ENCODE results near the gene THEM5. TPM values are rescaled to one million over a fixed set of nuclear protein-coding genes. Genes with fewer than 3 reads are reported as not detected.

Gene THEM5
- total RNA-seq, 1 donor from 2014 or later, result not detected

- no peak for TF ChIP-seq CTCF (IDR thresholded peaks at IDR 0.05; ENCODE audit: unreplicated experiment)
- H3K9me3 Mint-ChIP-seq, result no peaks in the 10 kb centered on the region
- no peaks in the 10 kb centered on the region for H3K36me3 Mint-ChIP-seq
- peak; percentile 37 to 63 for DNase-seq (ENCODE audit: low spot score in 2 of 2, unreplicated experiment in 2 of 2)
- peak within 1 kb of the TSS; percentile 88 for H3K27ac Mint-ChIP-seq
- peaks cover 32% of the 10 kb centered on the region for H3K4me1 Mint-ChIP-seq
- peaks cover 56% of the 10 kb centered on the region for H3K27me3 Mint-ChIP-seq (ENCODE audit: low read depth)
- H3K4me3 Mint-ChIP-seq, result peak within 1 kb of the TSS; percentile 74
Observed at GRCh38 chr1:151839457-151840403, 13.8 kb downstream of the THEM5 start, which contains the start of gene C2CD4D. TSS of gene C2CD4D (minus strand) at chr1:151839820. CDS start at chr1:151838989, 831 bp downstream.

GRCh38 chr1:151839082-151839412 is 14.5 kb downstream of the THEM5 start:
- Mint-ChIP-seq H3K4me1 (peaks cover 32% of the 10 kb centered on the region), H3K36me3 (no peaks in the 10 kb centered on the region), H3K9me3 (no peaks in the 10 kb centered on the region), H3K27ac (no peak overlapping the region), H3K27me3 (ENCODE audit: low read depth) (peaks cover 55% of the 10 kb centered on the region), H3K4me3 (peak overlapping the region; percentile 74)
- no peak for DNase-seq (ENCODE audit: low spot score in 2 of 2, unreplicated experiment in 2 of 2)
- TF ChIP-seq CTCF (IDR thresholded peaks at IDR 0.05; ENCODE audit: unreplicated experiment), result no peak

- Mint-ChIP-seq H3K27ac (no peak overlapping the region), H3K9me3 (no peaks in the 10 kb centered on the region)
Observed at GRCh38 chr1:151838222-151839081, 15.1 kb downstream of the THEM5 start.

GRCh38 chr1:151837884-151838221 is 15.7 kb downstream of the THEM5 start:
- TF ChIP-seq CTCF (IDR thresholded peaks at IDR 0.05; ENCODE audit: unreplicated experiment), result no peak
- peak overlapping the region; percentile 59 for H3K4me3 Mint-ChIP-seq

More at GRCh38 chr1:151838222-151839081, 15.1 kb downstream of the THEM5 start:
- no peak for TF ChIP-seq CTCF (IDR thresholded peaks at IDR 0.05; ENCODE audit: unreplicated experiment)
- Mint-ChIP-seq H3K4me3 (peak overlapping the region; percentile 74), H3K36me3 (no peaks in the 10 kb centered on the region), H3K4me1 (peaks cover 32% of the 10 kb centered on the region), H3K27me3 (ENCODE audit: low read depth) (peaks cover 55% of the 10 kb centered on the region)
- DNase-seq (ENCODE audit: low spot score in 2 of 2, unreplicated experiment in 2 of 2), result no peak

GRCh38 chr1:151837197-151837596 is 16.3 kb downstream of the THEM5 start:
- Mint-ChIP-seq H3K9me3 (no peaks in the 10 kb centered on the region), H3K27me3 (ENCODE audit: low read depth) (peaks cover 55% of the 10 kb centered on the region), H3K27ac (no peak overlapping the region), H3K4me3 (peak overlapping the region; percentile 59), H3K36me3 (no peaks in the 10 kb centered on the region), H3K4me1 (peaks cover 32% of the 10 kb centered on the region)
- no peak for DNase-seq (ENCODE audit: low spot score in 2 of 2, unreplicated experiment in 2 of 2)
- no peak for TF ChIP-seq CTCF (IDR thresholded peaks at IDR 0.05; ENCODE audit: unreplicated experiment)

More at GRCh38 chr1:151837884-151838221, 15.7 kb downstream of the THEM5 start:
- peak overlapping the region; percentile 37 for H3K27ac Mint-ChIP-seq
- no peak for DNase-seq (ENCODE audit: low spot score in 2 of 2, unreplicated experiment in 2 of 2)
- H3K4me1 Mint-ChIP-seq, result peaks cover 32% of the 10 kb centered on the region
- no peaks in the 10 kb centered on the region for H3K9me3 Mint-ChIP-seq
- no peaks in the 10 kb centered on the region for H3K36me3 Mint-ChIP-seq
- H3K27me3 Mint-ChIP-seq (ENCODE audit: low read depth), result peaks cover 55% of the 10 kb centered on the region
